ENCODE results near the gene NIT2.
"Not testable (repeated sequence)": the region's sequence is repeated elsewhere in the genome, so short reads cannot be mapped to it uniquely, and the experiment has no call there.

NIT2 gene

DNA sequence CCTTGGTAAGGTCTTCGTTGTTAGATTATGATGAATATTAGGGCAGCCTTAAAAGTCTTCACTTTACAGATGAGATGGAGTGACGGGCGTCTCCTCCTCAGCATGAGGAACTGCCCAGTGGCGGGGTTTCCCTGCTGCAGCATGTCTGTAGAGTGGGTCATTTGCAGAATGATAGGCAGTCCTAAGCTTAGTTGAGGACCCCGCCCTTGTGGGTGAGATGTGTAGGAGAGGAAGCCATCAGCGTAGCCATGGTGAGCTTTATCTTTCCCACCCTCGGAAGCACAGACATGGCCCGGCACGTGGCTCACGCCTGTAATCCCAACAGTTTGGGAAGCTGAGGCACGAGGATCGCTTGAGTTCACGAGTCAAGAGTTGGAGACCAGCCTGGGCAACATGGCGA lies 877 bp downstream of the NIT2 start:
- peak; percentile 81 for DNase-seq (ENCODE audit: low read depth)
- H3K4me3 ChIP-seq (ENCODE audit: low read depth, low read length): peak overlapping the region; percentile 94

DNA sequence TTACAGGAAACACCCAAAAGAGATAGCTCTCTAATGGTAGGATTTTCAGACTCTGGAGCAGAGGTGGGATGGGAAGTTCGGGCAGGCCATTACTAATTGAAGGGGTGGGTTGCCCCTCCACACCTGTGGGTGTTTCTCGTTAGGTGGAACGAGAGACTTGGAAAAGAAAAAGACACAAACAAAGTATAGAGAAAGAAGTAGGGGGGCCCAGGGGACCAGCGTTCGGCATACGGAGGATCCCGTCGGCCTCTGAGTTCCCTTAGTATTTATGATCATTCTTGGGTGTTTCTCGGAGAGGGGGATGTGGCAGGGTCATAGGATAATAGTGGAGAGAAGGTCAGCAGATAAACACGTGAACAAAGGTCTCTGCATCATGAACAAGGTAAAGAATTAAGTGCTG lies 1.7 kb downstream of the NIT2 start:
- not testable (repeated sequence) for DNase-seq (ENCODE audit: low read depth)

More for the DNA sequence above, 877 bp downstream of the NIT2 start:
- TF ChIP-seq, protein P1, sequence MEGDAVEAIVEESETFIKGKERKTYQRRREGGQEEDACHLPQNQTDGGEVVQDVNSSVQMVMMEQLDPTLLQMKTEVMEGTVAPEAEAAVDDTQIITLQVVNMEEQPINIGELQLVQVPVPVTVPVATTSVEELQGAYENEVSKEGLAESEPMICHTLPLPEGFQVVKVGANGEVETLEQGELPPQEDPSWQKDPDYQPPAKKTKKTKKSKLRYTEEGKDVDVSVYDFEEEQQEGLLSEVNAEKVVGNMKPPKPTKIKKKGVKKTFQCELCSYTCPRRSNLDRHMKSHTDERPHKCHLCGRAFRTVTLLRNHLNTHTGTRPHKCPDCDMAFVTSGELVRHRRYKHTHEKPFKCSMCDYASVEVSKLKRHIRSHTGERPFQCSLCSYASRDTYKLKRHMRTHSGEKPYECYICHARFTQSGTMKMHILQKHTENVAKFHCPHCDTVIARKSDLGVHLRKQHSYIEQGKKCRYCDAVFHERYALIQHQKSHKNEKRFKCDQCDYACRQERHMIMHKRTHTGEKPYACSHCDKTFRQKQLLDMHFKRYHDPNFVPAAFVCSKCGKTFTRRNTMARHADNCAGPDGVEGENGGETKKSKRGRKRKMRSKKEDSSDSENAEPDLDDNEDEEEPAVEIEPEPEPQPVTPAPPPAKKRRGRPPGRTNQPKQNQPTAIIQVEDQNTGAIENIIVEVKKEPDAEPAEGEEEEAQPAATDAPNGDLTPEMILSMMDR (IDR thresholded peaks at IDR 0.05; ENCODE audit: insufficient read depth, low read depth, low read length, missing control alignments): no peak

GRCh38 chr3:100338911-100339310 lies 4.4 kb downstream of the NIT2 start:
- no peak overlapping the region for H3K4me3 ChIP-seq (ENCODE audit: low read depth, low read length)
- TF ChIP-seq, protein P1 (IDR thresholded peaks at IDR 0.05; ENCODE audit: insufficient read depth, low read depth, low read length, missing control alignments): no peak
- no peak for DNase-seq (ENCODE audit: low read depth)

More for the DNA sequence above, 1.7 kb downstream of the NIT2 start:
- H3K4me3 ChIP-seq (ENCODE audit: low read depth, low read length): not testable (repeated sequence)

DNA sequence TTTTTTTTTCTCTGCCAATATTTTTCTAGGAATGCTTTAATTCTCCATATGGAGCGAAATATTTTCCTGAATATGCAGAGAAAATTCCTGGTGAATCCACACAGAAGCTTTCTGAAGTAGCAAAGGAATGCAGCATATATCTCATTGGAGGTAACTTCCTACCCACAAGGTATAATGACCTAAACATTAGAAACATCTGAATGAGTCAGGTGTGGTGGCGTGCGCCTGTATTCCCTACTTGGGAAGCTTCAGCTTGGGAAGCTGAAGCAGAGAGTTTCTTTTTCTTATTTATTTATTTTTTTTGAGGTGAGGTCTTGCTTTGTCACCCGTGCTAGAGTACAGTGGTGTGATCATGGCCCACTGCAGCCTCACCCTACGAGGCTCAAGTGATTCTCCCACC lies 5.2 kb downstream of the NIT2 start:
- no peak overlapping the region for H3K4me3 ChIP-seq (ENCODE audit: low read depth, low read length)
- TF ChIP-seq, protein P1 (IDR thresholded peaks at IDR 0.05; ENCODE audit: insufficient read depth, low read depth, low read length, missing control alignments): no peak
- no peak for DNase-seq (ENCODE audit: low read depth)

- H3K4me3 ChIP-seq (ENCODE audit: low read depth, low read length): no peak overlapping the region
- no peak for DNase-seq (ENCODE audit: low read depth)
- TF ChIP-seq, protein P1 (IDR thresholded peaks at IDR 0.05; ENCODE audit: insufficient read depth, low read depth, low read length, missing control alignments): no peak
Measured at GRCh38 chr3:100340527-100340926, 6.0 kb downstream of the NIT2 start.

DNA sequence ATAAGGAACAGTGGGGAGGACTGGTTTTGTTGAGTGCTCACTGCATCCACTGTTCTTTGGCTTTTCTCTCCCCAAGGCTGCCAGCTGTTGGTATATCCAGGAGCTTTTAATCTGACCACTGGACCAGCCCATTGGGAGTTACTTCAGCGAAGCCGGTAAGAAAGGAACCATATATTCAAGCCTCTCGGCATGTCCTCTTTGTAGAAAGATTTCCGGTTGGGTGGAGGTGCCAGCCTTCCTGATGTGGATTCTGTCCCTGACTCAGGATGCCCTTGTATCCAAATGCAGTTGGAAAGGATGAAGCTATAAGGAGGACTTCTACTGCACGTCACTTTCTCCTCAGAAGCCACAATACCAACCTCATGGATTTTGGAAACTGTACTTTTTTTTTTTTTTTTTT lies 14.2 kb downstream of the NIT2 start:
- DNase-seq (ENCODE audit: low read depth): no peak
- TF ChIP-seq, protein P1 (IDR thresholded peaks at IDR 0.05; ENCODE audit: insufficient read depth, low read depth, low read length, missing control alignments): no peak
- H3K4me3 ChIP-seq (ENCODE audit: low read depth, low read length): no peak overlapping the region

DNA sequence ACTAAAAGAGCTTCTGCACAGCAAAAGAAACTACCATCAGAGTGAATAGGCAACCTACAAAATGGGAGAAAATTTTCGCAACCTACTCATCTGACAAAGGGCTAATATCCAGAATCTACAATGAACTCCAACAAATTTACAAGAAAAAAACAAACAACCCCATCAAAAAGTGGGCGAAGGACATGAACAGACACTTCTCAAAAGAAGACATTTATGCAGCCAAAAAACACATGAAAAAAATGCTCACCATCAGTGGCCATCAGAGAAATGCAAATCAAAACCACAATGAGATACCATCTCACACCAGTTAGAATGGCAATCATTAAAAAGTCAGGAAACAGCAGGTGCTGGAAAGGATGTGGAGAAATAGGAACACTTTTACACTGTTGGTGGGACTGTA lies 17.2 kb downstream of the NIT2 start:
- not testable (repeated sequence) for DNase-seq (ENCODE audit: low read depth); H3K4me3 ChIP-seq (ENCODE audit: low read depth, low read length)

- H3K4me3 ChIP-seq (ENCODE audit: low read depth, low read length): no peak overlapping the region
- no peak for DNase-seq (ENCODE audit: low read depth)
- TF ChIP-seq, protein P1 (IDR thresholded peaks at IDR 0.05; ENCODE audit: insufficient read depth, low read depth, low read length, missing control alignments): no peak
Measured at GRCh38 chr3:100352296-100353231, 18.0 kb downstream of the NIT2 start.

Data from GM12865 (cell line).